C4-2B (cell line): ENCODE results near the gene TLCD4.

Source experiments
- ZFX ChIP-seq: fragments of 450-650 bp; IDR thresholded peaks from 2 replicates; pipeline ENCODE4 v1.6.1; 2017
- TF ChIP-seq, protein P1 (sequence below): fragments of 450-650 bp; conservative IDR thresholded peaks from 2 replicates; pipeline ENCODE4 v1.5.1; 2017; ENCODE audit warnings: mild to moderate bottlenecking

DNA sequence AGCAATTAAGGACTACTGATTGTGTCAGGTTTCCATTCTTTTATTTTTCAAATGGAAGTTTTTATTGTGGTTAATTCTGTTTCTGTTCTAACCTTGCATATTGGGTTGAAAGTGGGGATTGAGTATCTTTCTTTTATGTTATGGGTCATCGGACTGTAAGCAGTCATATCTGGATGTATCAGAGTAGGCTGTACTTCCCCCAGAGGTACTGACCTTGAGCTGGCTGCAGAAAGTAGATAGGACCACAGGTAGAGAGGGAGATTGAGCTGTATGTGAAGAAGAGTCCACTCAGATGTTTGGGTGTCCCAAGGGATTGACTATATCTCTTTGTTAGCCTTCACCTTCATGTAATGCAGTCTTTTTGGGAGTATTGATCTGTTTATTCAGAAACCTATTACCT lies 23.9 kb upstream of the TLCD4 start:
- TF ChIP-seq ZFX = no peak
- TF ChIP-seq, protein P1, sequence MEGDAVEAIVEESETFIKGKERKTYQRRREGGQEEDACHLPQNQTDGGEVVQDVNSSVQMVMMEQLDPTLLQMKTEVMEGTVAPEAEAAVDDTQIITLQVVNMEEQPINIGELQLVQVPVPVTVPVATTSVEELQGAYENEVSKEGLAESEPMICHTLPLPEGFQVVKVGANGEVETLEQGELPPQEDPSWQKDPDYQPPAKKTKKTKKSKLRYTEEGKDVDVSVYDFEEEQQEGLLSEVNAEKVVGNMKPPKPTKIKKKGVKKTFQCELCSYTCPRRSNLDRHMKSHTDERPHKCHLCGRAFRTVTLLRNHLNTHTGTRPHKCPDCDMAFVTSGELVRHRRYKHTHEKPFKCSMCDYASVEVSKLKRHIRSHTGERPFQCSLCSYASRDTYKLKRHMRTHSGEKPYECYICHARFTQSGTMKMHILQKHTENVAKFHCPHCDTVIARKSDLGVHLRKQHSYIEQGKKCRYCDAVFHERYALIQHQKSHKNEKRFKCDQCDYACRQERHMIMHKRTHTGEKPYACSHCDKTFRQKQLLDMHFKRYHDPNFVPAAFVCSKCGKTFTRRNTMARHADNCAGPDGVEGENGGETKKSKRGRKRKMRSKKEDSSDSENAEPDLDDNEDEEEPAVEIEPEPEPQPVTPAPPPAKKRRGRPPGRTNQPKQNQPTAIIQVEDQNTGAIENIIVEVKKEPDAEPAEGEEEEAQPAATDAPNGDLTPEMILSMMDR = no peak
